Central memory CD4-positive, alpha-beta T cell (primary cell): Measurements from ENCODE around the gene GLI3.

Experiments
- DNase-seq: peaks from one replicate; pipeline ENCODE4 v3.0.0; 2022

The GLI3 gene

GRCh38 chr7:42235741-42236161, 1.3 kb downstream of the GLI3 start:
- DNase-seq = no peak

GRCh38 chr7:42234736-42235135, 2.3 kb downstream of the GLI3 start:
- no peak for DNase-seq

GRCh38 chr7:42233695-42234331, 3.2 kb downstream of the GLI3 start:
- DNase-seq = no peak

GRCh38 chr7:42233171-42233570, 3.8 kb downstream of the GLI3 start:
- DNase-seq = no peak

- DNase-seq = no peak
Measured at GRCh38 chr7:42232275-42232674, 4.7 kb downstream of the GLI3 start.

GRCh38 chr7:42231043-42231787, 5.8 kb downstream of the GLI3 start:
- DNase-seq = no peak

- DNase-seq = no peak
Measured at GRCh38 chr7:42227936-42228591, 8.9 kb downstream of the GLI3 start.

GRCh38 chr7:42227541-42227935, 9.5 kb downstream of the GLI3 start:
- no peak for DNase-seq

- no peak for DNase-seq
Measured at GRCh38 chr7:42227021-42227420, 10.0 kb downstream of the GLI3 start.

GRCh38 chr7:42226354-42226941, 10.6 kb downstream of the GLI3 start:
- no peak for DNase-seq

- DNase-seq = no peak
Measured at GRCh38 chr7:42224391-42225003, 12.5 kb downstream of the GLI3 start.

- no peak for DNase-seq
Measured at GRCh38 chr7:42222891-42223290, 14.1 kb downstream of the GLI3 start.

- no peak for DNase-seq
Measured at GRCh38 chr7:42222125-42222524, 14.9 kb downstream of the GLI3 start.

- DNase-seq = no peak
Measured at GRCh38 chr7:42221304-42221703, 15.7 kb downstream of the GLI3 start.

GRCh38 chr7:42219447-42219846, 17.6 kb downstream of the GLI3 start:
- DNase-seq = no peak

GRCh38 chr7:42218248-42218647, 18.8 kb downstream of the GLI3 start:
- DNase-seq = no peak

- no peak for DNase-seq
Measured at GRCh38 chr7:42217548-42217947, 19.5 kb downstream of the GLI3 start.

- no peak for DNase-seq
Measured at GRCh38 chr7:42217053-42217452, 20.0 kb downstream of the GLI3 start.

- DNase-seq = no peak
Measured at GRCh38 chr7:42214060-42214679, 22.8 kb downstream of the GLI3 start.

- no peak for DNase-seq
Measured at GRCh38 chr7:42213093-42213492, 23.9 kb downstream of the GLI3 start.

- no peak for DNase-seq
Measured at GRCh38 chr7:42212541-42213090, 24.4 kb downstream of the GLI3 start.

GRCh38 chr7:42211938-42212337, 25.1 kb downstream of the GLI3 start:
- DNase-seq = no peak
